Chondrocyte (in vitro differentiated cells): ENCODE data around the gene TRAPPC5. TPM values are rescaled to one million over a fixed set of nuclear protein-coding genes. Genes with fewer than 3 reads are reported as not detected.

Experiments used
- DNase-seq: peaks from one replicate; pipeline ENCODE4 v3.0.0; 2021; ENCODE audit warnings: mixed read lengths, low spot score
- H3K27ac Mint-ChIP-seq: one replicate; pipeline ENCODE4 v1.8.0; 2021; ENCODE audit warnings: mild to moderate bottlenecking, moderate library complexity, mixed read lengths; ENCODE audit not compliant: unreplicated experiment
- H3K27me3 Mint-ChIP-seq: 2 replicates; pipeline ENCODE4 v1.8.0; 2021; ENCODE audit warnings: low read depth, mixed read lengths
- H3K36me3 Mint-ChIP-seq: 2 replicates; pipeline ENCODE4 v1.8.0; 2021; ENCODE audit warnings: low read depth, mixed read lengths
- H3K4me1 Mint-ChIP-seq: 2 replicates; pipeline ENCODE4 v1.8.0; 2021; ENCODE audit warnings: low read depth, mild to moderate bottlenecking, mixed read lengths
- H3K4me3 Mint-ChIP-seq: one replicate; pipeline ENCODE4 v1.8.0; 2021; ENCODE audit warnings: mild to moderate bottlenecking, moderate library complexity, mixed read lengths; ENCODE audit not compliant: unreplicated experiment
- H3K9me3 Mint-ChIP-seq: 2 replicates; pipeline ENCODE4 v1.8.0; 2021; ENCODE audit warnings: low read depth, mixed read lengths
- CTCF ChIP-seq: fragments of 200-600 bp; sonication (generic); IDR thresholded peaks from 2 replicates; pipeline ENCODE4 v1.5.0; 2021; ENCODE audit warnings: antibody characterized with exemption, mild to moderate bottlenecking, moderate library complexity
- total RNA-seq: library from RNA; stranded (reverse); gene quantifications from 3 replicates; pipeline ENCODE4 v1.2.1, GENCODE V29; 2021

The TRAPPC5 gene
- total RNA-seq, 1 donor from 2014 or later = 94.3 TPM

- DNase-seq = no peak
- H3K4me3 Mint-ChIP-seq = no peak overlapping the region
- no peaks in the 10 kb centered on the region for H3K4me1 Mint-ChIP-seq
Observed at GRCh38 chr19:7644550-7644877, 36.1 kb upstream of the TRAPPC5 start.

GRCh38 chr19:7645163-7645562 lies 35.5 kb upstream of the TRAPPC5 start:
- DNase-seq = no peak
- H3K27me3 Mint-ChIP-seq = peaks cover 6% of the 10 kb centered on the region
- no peak overlapping the region for H3K27ac Mint-ChIP-seq
- no peaks in the 10 kb centered on the region for H3K9me3 Mint-ChIP-seq
- no peaks in the 10 kb centered on the region for H3K36me3 Mint-ChIP-seq
- H3K4me3 Mint-ChIP-seq = no peak overlapping the region
- H3K4me1 Mint-ChIP-seq = no peaks in the 10 kb centered on the region
- TF ChIP-seq CTCF = no peak

More at GRCh38 chr19:7644550-7644877, 36.1 kb upstream of the TRAPPC5 start:
- Mint-ChIP-seq H3K27ac (no peak overlapping the region), H3K36me3 (no peaks in the 10 kb centered on the region), H3K9me3 (no peaks in the 10 kb centered on the region), H3K27me3 (peaks cover 6% of the 10 kb centered on the region)
- no peak for TF ChIP-seq CTCF

- no peak overlapping the region for H3K4me3 Mint-ChIP-seq
- H3K27ac Mint-ChIP-seq = no peak overlapping the region
- H3K36me3 Mint-ChIP-seq = no peaks in the 10 kb centered on the region
- peaks cover 10% of the 10 kb centered on the region for H3K27me3 Mint-ChIP-seq
- no peak for TF ChIP-seq CTCF
- no peaks in the 10 kb centered on the region for H3K9me3 Mint-ChIP-seq
- DNase-seq = no peak
- H3K4me1 Mint-ChIP-seq = no peaks in the 10 kb centered on the region
Observed at GRCh38 chr19:7645656-7646425, 34.8 kb upstream of the TRAPPC5 start.

- Mint-ChIP-seq H3K36me3 (no peaks in the 10 kb centered on the region), H3K27me3 (peaks cover 11% of the 10 kb centered on the region), H3K9me3 (no peaks in the 10 kb centered on the region), H3K4me3 (no peak overlapping the region), H3K27ac (no peak overlapping the region), H3K4me1 (no peaks in the 10 kb centered on the region)
- no peak for TF ChIP-seq CTCF
- DNase-seq = no peak
Observed at GRCh38 chr19:7646426-7646700, 34.3 kb upstream of the TRAPPC5 start.

- H3K27me3 Mint-ChIP-seq = peaks cover 11% of the 10 kb centered on the region
- H3K4me1 Mint-ChIP-seq = peaks cover 3% of the 10 kb centered on the region
- no peaks in the 10 kb centered on the region for H3K9me3 Mint-ChIP-seq
- no peak overlapping the region for H3K27ac Mint-ChIP-seq
- TF ChIP-seq CTCF = no peak
- H3K4me3 Mint-ChIP-seq = no peak overlapping the region
- no peak for DNase-seq
- no peaks in the 10 kb centered on the region for H3K36me3 Mint-ChIP-seq
Observed at GRCh38 chr19:7647156-7647555, 33.5 kb upstream of the TRAPPC5 start.
